Fibroblast of lung (primary cell): ENCODE results near the gene ZSCAN22.

ENCODE experiments used
- EZH2 ChIP-seq: IDR thresholded peaks from 2 replicates; pipeline ENCODE4 v1.5.1; 2012; ENCODE audit warnings: low read length, control low read depth, mild to moderate bottlenecking; ENCODE audit errors: missing control alignments
- TF ChIP-seq, protein P1 (sequence below), 2 donors: IDR thresholded peaks in 1 of 2; conservative IDR thresholded peaks in 1 of 2; 1 replicate in 1 of 2; 2 replicates in 1 of 2; pipeline ENCODE4 v1.5.1; 2011 to 2012; ENCODE audit warnings: low read length in 2 of 2, control low read depth in 1 of 2, inconsistent platforms in 1 of 2, low read depth in 1 of 2, mild to moderate bottlenecking in 1 of 2

DNA sequence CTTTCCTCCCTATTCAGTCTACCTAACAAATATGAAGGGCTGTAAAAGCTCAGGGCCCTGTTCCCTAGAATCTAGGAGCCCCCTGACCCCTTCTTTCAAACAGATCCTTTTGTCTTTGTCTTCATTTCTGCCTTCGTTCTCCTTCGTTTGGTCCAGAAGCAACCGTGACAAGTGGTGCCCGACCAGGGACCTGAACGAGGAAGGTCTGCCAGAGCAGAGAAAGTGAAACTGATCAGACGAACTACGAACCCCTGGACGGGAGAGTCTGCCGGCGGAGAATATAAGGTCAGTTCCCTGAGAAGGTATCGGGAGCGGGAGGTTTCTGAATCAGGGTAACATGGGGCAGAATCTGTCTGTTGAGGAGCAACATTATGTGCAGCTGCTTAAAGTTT lies 20.9 kb upstream of the ZSCAN22 start:
- TF ChIP-seq, protein P1, sequence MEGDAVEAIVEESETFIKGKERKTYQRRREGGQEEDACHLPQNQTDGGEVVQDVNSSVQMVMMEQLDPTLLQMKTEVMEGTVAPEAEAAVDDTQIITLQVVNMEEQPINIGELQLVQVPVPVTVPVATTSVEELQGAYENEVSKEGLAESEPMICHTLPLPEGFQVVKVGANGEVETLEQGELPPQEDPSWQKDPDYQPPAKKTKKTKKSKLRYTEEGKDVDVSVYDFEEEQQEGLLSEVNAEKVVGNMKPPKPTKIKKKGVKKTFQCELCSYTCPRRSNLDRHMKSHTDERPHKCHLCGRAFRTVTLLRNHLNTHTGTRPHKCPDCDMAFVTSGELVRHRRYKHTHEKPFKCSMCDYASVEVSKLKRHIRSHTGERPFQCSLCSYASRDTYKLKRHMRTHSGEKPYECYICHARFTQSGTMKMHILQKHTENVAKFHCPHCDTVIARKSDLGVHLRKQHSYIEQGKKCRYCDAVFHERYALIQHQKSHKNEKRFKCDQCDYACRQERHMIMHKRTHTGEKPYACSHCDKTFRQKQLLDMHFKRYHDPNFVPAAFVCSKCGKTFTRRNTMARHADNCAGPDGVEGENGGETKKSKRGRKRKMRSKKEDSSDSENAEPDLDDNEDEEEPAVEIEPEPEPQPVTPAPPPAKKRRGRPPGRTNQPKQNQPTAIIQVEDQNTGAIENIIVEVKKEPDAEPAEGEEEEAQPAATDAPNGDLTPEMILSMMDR (conservative IDR thresholded peaks at IDR 0.05 in 1 of 2, IDR thresholded peaks at IDR 0.05 in 1 of 2; ENCODE audit: low read depth in 1 of 2, low read length in 2 of 2): no peak
- TF ChIP-seq EZH2: no peak
